Heart left ventricle (tissue), 16 donors: ENCODE measurements around the gene LIMD2. TPM values are rescaled to one million over a fixed set of nuclear protein-coding genes. Genes with fewer than 3 reads are reported as not detected.

ENCODE experiments used
- ATAC-seq, 4 donors: fragments of 200-7000 bp; cut with Tn5 transposase; one replicate each; pipeline ENCODE4 v1.9.1; 2020 to 2022; ENCODE audit warnings: moderate library complexity in 4 of 4, mild to moderate bottlenecking in 3 of 4, moderate number of reproducible peaks in 1 of 4
- DNase-seq, 5 donors: peaks; one replicate each; pipeline ENCODE4 v3.0.0-alpha.2; 2020
- H3K27ac ChIP-seq, 12 donors: fragments of 200-600 bp; sonication (generic) in 4 of 12; one replicate each; pipeline versions ENCODE4 v1.5.0 to v1.8.0; 2016 to 2022; ENCODE audit warnings: mild to moderate bottlenecking in 2 of 12
- H3K27me3 ChIP-seq, 9 donors: fragments of 200-600 bp; sonication (generic) in 2 of 9; one replicate each; pipeline versions ENCODE4 v1.5.1 to v1.8.0; 2016 to 2022; ENCODE audit warnings: mild to moderate bottlenecking in 3 of 9
- H3K36me3 ChIP-seq, 9 donors: fragments of 200-600 bp; sonication (generic) in 2 of 9; one replicate each; pipeline versions ENCODE4 v1.5.0 to v1.8.0; 2018 to 2022; ENCODE audit warnings: mild to moderate bottlenecking in 2 of 9
- H3K4me1 ChIP-seq, 12 donors: fragments of 200-600 bp; sonication (generic) in 4 of 12; one replicate each; pipeline versions ENCODE4 v1.5.0 to v1.8.0; 2016 to 2022; ENCODE audit warnings: mild to moderate bottlenecking in 3 of 12
- H3K4me3 ChIP-seq, 12 donors: fragments of 200-600 bp; sonication (generic) in 4 of 12; one replicate each; pipeline versions ENCODE4 v1.5.0 to v1.8.0; 2017 to 2022; ENCODE audit warnings: mild to moderate bottlenecking in 9 of 12, moderate library complexity in 4 of 12
- H3K9me3 ChIP-seq, 12 donors: fragments of 200-600 bp; sonication (generic) in 4 of 12; one replicate each; pipeline versions ENCODE4 v1.5.0 to v1.8.0; 2016 to 2022; ENCODE audit warnings: mild to moderate bottlenecking in 1 of 12
- POLR2A ChIP-seq, 2 donors: fragments of 450-650 bp; IDR thresholded peaks; one replicate each; pipeline ENCODE4 v1.6.1; 2017; ENCODE audit warnings: antibody characterized with exemption in 2 of 2, mild to moderate bottlenecking in 2 of 2, moderate library complexity in 2 of 2
- WGBS, 4 donors: extraction: QIAGEN DNeasy Blood & Tissue Kit in 2 of 4; methylation state at CpG; one replicate each; pipeline versions ENCODE4 v1.1.5 to v1.1.7; 2013 to 2018; 5-methylcytosine and 5-hydroxymethylcytosine counted together
- intact Hi-C, 10 donors: fragments of 100-400 bp; cut with DNase I; formaldehyde crosslinking; loops; one replicate each; pipeline versions ENCODE4 v1.11.1 to v1.14.2; 2022
- polyA plus RNA-seq, 2 donors: library from polyadenylated mRNA; stranded (reverse); fragments of 200-250 nt; gene quantifications; one replicate each; pipeline ENCODE4 v1.2.3, GENCODE V29; 2013
- total RNA-seq, 9 donors: library from RNA; depleted of rRNA in 2 of 9; stranded (reverse); fragments of >200 nt in 2 of 9; fragmentation: NEBNext Ultra II Directional in 3 of 9; extraction: Animal tissue kit (Norgen Biotek cat#: 25700) in 3 of 9; gene quantifications; one replicate each; pipeline versions ENCODE4 v1.1.0 to v1.2.4, GENCODE V29; 2016 to 2023
- TF ChIP-seq, protein P1 (sequence below), 12 donors: fragments of 200-600 bp; sonication (generic) in 4 of 12; IDR thresholded peaks; one replicate each; pipeline versions ENCODE4 v1.5.0 to v1.8.0; 2018 to 2022; ENCODE audit warnings: antibody characterized with exemption in 12 of 12, mild to moderate bottlenecking in 5 of 12
- donor health status: ischemic (EF 13 %, LVEDD 7.1; RV severe dilation, severe dysfunction).
- donor health status: healthy with polysubstance abuse.
- donor health status: DM: no; HTN: yes; CAD: no.
- donor health status: DM: no; HTN: no; CAD: no.
- donor health status: ischemic (EF 25% LVEDD 6.9; RV normal size, moderate dysfunction).
- donor health status: ischemic (EF 25% LVEDD 5.7; RV mildly dilated, moderate dysfunction).
- donor health status: healthy.
- donor health status: DM: yes; HTN: yes; CAD: no.
- donor health status: ischemic (EF 35%, LVEDD 5.7; RV mildly dilated, moderate dysfunction).
- donor health status: nonischemic (EF 11% LVEDD 7.7; RV severe dilation, severe dysfunction).
- donor health status: DM: yes; HTN: yes; CAD: no.
- donor health status: PGD.
- donor health status: ischemic (EF 29% LVEDD 5.4; RV normal size, mild dysfunction).
- donor health status: nonischemic (EF 23%, LVEDD 6.1; RV moderate dilation, normal function).

Gene LIMD2
- total and polyA plus RNA-seq, 11 donors, result 1.9 to 48.0 (median 3.5) TPM

DNA sequence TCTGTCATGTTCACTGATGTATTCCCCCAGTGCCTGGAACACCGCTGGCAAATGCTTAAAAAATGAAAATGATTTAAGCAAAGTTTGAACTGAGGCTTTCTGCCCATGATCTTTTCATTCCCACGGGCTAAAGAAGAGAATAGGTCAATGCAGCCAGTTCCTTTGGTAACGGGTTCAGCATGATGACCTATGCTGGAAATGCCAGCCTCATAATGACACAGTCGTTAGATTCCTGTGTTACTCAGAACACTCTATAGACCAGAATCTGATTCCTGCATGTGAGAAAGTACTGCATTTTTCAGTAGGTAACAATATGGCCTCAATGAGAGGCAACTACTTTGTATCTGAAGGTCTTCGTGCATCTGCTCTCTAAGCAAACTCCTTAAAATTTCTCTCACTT lies 19.1 kb upstream of the LIMD2 start:
- Histone ChIP-seq H3K9me3 (no peaks in the 10 kb centered on the region), H3K4me1 (peaks cover 0 to 20% (median 4%) of the 10 kb centered on the region in 12 donors), H3K4me3 (no peak overlapping the region), H3K36me3 (peaks cover 0 to 52% (median 32%) of the 10 kb centered on the region in 9 donors), H3K27ac (no peak overlapping the region), H3K27me3 (no peaks in the 10 kb centered on the region)
- DNase-seq (no peak), ATAC-seq (no peak)
- intact Hi-C loops, result no loop called here
- TF ChIP-seq, protein P1, sequence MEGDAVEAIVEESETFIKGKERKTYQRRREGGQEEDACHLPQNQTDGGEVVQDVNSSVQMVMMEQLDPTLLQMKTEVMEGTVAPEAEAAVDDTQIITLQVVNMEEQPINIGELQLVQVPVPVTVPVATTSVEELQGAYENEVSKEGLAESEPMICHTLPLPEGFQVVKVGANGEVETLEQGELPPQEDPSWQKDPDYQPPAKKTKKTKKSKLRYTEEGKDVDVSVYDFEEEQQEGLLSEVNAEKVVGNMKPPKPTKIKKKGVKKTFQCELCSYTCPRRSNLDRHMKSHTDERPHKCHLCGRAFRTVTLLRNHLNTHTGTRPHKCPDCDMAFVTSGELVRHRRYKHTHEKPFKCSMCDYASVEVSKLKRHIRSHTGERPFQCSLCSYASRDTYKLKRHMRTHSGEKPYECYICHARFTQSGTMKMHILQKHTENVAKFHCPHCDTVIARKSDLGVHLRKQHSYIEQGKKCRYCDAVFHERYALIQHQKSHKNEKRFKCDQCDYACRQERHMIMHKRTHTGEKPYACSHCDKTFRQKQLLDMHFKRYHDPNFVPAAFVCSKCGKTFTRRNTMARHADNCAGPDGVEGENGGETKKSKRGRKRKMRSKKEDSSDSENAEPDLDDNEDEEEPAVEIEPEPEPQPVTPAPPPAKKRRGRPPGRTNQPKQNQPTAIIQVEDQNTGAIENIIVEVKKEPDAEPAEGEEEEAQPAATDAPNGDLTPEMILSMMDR (IDR thresholded peaks at IDR 0.05), result no peak
- no peak for TF ChIP-seq POLR2A (IDR thresholded peaks at IDR 0.05)
- 78 to 89% (median 82%) methylated on average over 5 of the region's 5 CpGs for WGBS, 4 donors

DNA sequence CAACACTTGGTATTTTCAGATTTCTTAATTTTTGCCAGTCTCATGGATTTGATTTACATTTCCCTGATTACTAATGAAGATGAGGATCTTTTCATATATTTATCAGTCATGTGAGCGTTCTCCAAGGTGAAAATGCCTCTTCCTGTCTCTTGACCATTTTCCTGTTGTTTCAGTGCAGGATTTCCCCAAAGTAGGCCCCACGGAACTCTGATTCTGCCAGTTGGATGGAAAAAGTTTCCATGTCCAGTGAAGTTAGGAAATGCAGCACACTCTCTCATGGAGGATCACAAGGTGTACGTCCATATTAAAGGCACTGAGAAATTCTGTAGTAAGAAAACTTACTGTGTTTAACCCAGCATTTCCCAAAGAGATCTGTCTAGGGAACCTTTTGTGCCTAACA lies 16.5 kb upstream of the LIMD2 start:
- DNase-seq (no peak), ATAC-seq (no peak)
- no peaks in the 10 kb centered on the region for H3K9me3 ChIP-seq
- peaks cover 0 to 58% (median 44%) of the 10 kb centered on the region in 9 donors for H3K36me3 ChIP-seq
- H3K4me3 ChIP-seq, result no peak overlapping the region
- 70 to 84% (median 80%) methylated on average over 3 of the region's 3 CpGs for WGBS, 4 donors
- H3K27me3 ChIP-seq, result no peaks in the 10 kb centered on the region
- no peak for TF ChIP-seq POLR2A (IDR thresholded peaks at IDR 0.05)
- TF ChIP-seq, protein P1 (IDR thresholded peaks at IDR 0.05), result no peak
- H3K27ac ChIP-seq, result no peak overlapping the region
- intact Hi-C loops, result no loop called here
- peaks cover 0 to 8% (median 0%) of the 10 kb centered on the region in 12 donors for H3K4me1 ChIP-seq

DNA sequence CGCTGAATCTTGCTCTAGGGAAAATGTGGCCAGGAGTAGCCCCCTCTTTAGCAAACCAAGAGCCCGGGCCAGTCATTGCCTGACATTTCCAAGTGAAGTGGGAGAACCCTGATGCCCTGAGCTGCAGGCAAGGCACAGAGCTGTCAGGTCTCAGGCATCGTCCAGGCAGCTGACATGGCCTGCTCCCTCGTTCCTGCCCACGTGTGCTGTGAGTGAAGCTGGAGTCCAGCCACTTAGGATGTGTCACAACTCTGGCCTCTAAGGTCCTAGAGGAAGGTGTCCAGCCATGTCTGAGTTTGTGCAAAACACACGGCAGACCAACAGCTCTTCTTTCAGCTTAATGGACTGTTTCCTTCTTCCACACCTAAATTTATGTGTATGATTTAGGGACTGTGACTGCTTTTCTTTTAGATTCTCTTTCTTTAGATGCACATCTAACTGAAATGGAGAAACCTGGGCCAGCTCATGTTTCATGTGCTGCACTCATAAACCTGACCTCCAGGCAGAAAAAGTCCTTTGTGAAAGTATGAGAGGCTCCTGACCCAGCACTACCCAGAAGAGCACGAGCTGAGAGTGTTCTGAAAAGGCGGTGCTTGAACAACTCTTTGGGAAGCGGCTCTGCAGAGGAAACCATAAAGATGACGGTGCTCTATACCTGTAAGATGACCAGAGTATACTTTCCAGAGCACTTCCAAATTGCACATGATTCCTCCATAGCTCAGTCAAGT lies 14.8 kb upstream of the LIMD2 start:
- intact Hi-C loops, result no loop called here
- 60 to 77% (median 69%) methylated on average over 10 of the region's 10 CpGs for WGBS, 4 donors
- peaks cover 0 to 8% (median 0%) of the 10 kb centered on the region in 12 donors for H3K4me1 ChIP-seq
- peaks cover 0 to 73% (median 61%) of the 10 kb centered on the region in 9 donors for H3K36me3 ChIP-seq
- peak in 2 of 5 donors; percentile 59 to 60 for DNase-seq
- TF ChIP-seq, protein P1 (IDR thresholded peaks at IDR 0.05), result no peak
- TF ChIP-seq POLR2A (IDR thresholded peaks at IDR 0.05), result no peak
- H3K4me3 ChIP-seq, result no peak overlapping the region
- no peaks in the 10 kb centered on the region for H3K9me3 ChIP-seq
- no peaks in the 10 kb centered on the region for H3K27me3 ChIP-seq
- no peak overlapping the region for H3K27ac ChIP-seq
- peak; percentile 38 to 95 (median 92) for ATAC-seq

DNA sequence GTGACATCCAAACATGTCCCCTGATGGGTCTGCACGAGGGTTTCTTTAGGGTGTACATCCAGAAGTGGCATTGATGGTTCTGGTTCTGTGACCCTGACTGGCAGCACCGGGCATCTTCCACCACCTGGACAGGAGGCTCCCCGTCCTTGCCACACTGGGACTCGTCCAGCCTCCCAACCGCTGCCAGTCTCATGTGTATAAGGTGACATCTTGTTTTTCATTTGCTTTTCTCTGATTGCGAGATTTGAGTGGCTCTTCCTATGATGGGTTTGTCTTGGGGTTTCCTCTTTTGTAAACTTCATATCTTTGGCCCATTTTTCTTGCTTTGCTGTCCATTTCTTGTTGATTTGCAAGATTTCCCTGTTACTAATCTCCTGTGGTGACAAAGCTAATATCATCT lies 9.2 kb upstream of the LIMD2 start:
- DNase-seq (no peak), ATAC-seq (no peak)
- 90 to 97% (median 96%) methylated on average over 6 of the region's 6 CpGs for whole genome bisulfite sequencing, 4 donors
- H3K36me3 ChIP-seq, result peaks cover 0 to 98% (median 90%) of the 10 kb centered on the region in 9 donors
- TF ChIP-seq, protein P1 (IDR thresholded peaks at IDR 0.05), result no peak
- no peak for TF ChIP-seq POLR2A (IDR thresholded peaks at IDR 0.05)
- no peak overlapping the region for H3K4me3 ChIP-seq
- peaks cover 0 to 13% (median 0%) of the 10 kb centered on the region in 12 donors for H3K4me1 ChIP-seq
- no peak overlapping the region for H3K27ac ChIP-seq
- H3K9me3 ChIP-seq, result no peaks in the 10 kb centered on the region
- intact Hi-C loops, result no loop called here
- no peaks in the 10 kb centered on the region for H3K27me3 ChIP-seq
